Spinal cord (tissue), 10 donors: ENCODE measurements around the gene MND1. TPM values are rescaled to one million over a fixed set of nuclear protein-coding genes. Genes with fewer than 3 reads are reported as not detected.
A peak's percentile ranks its signal among the peaks of the same experiment; 100 is the strongest.
"Not testable (repeated sequence)": the region's sequence is repeated elsewhere in the genome, so short reads cannot be mapped to it uniquely, and the experiment has no call there.

Experiments
- DNase-seq, 6 donors: peaks; one replicate each; pipeline versions ENCODE4 v3.0.0 to v3.0.0-alpha.2; 2013 to 2015; ENCODE audit warnings: low spot score in 6 of 6, low read depth in 4 of 6
- H3K27ac ChIP-seq: one replicate; pipeline ENCODE4 v1.5.1; 2013; ENCODE audit warnings: low read depth, low read length, control low read depth
- H3K27me3 ChIP-seq: one replicate; pipeline ENCODE4 v1.6.1; 2013; ENCODE audit warnings: low read length; ENCODE audit not compliant: control insufficient read depth, insufficient read depth
- H3K36me3 ChIP-seq: one replicate; pipeline ENCODE4 v1.6.1; 2013; ENCODE audit warnings: low read length; ENCODE audit not compliant: control insufficient read depth, insufficient read depth
- H3K4me1 ChIP-seq: one replicate; pipeline ENCODE4 v1.6.1; 2013; ENCODE audit warnings: low read length; ENCODE audit not compliant: control insufficient read depth, insufficient read depth
- H3K4me3 ChIP-seq: one replicate; pipeline ENCODE4 v1.5.1; 2013; ENCODE audit warnings: low read depth, low read length, control low read depth
- H3K9me3 ChIP-seq: one replicate; pipeline ENCODE4 v1.6.1; 2013; ENCODE audit warnings: low read length; ENCODE audit not compliant: control insufficient read depth, insufficient read depth
- WGBS: methylation state at CpG from one replicate; pipeline ENCODE4 v1.1.5; 2013; ENCODE audit warnings: missing lambda C conversion rate; ENCODE audit not compliant: insufficient coverage; 5-methylcytosine and 5-hydroxymethylcytosine counted together
- polyA plus RNA-seq, 2 donors: library from polyadenylated mRNA; unstranded; fragments of 120-200 nt; gene quantifications; one replicate each; pipeline ENCODE4 v1.2.1, GENCODE V29; 2013; ENCODE audit not compliant: insufficient read length in 2 of 2
- total RNA-seq, 2 donors: library from RNA; depleted of rRNA in 1 of 2; stranded (reverse); fragments of 120-200 nt in 1 of 2; fragments of >200 nt in 1 of 2; gene quantifications; one replicate each; pipeline versions ENCODE4 v1.2.3 to v1.2.4, GENCODE V29; 2013 to 2014
- donor health status: healthy.

Gene MND1
- total and polyA plus RNA-seq, 4 donors = 6.6 to 13.1 (median 9.6) TPM

DNA sequence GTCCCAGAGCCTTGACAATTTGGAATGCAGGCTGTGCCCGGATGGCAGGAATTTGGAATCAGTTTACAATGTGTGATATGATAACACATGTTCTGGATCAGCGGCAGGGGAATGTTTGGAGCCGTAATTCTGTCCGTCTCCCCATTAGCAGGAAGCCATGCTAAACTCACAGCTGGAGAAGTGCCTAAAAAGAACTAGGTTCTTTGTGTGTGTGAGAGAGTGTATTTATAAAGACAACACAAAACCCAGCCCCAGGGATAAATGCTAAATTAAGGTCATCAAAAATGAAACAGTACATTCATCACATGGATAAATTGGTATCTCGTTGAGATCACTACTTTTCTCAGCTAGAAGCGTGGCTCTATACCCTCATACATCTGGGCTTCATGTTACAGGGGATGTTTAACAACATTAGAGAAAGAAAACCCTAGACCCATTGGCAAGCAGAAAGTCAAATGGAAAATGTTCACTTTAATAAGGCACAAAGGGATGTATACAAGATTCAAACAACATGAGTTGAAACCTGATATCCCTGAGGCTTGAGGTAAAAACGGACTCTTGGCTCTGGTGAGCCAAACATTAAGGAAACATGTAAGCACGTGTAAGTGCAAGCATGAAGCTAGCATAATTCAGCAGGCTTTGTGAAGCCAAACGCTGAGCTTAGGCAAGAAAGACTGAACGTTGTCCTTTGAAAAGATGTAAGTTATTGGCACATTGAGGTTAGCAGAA lies 103.7 kb downstream of the MND1 start:
- H3K27me3 ChIP-seq = peaks cover 3% of the 10 kb centered on the region
- peaks cover 7% of the 10 kb centered on the region for H3K4me1 ChIP-seq
- DNase-seq = peak in 2 of 6 donors; percentile 17 to 41
- no peak overlapping the region for H3K27ac ChIP-seq
- H3K4me3 ChIP-seq = no peak overlapping the region
- no peaks in the 10 kb centered on the region for H3K36me3 ChIP-seq
- no peaks in the 10 kb centered on the region for H3K9me3 ChIP-seq
- 24% methylated on average over 4 of the region's 10 CpGs for WGBS

DNA sequence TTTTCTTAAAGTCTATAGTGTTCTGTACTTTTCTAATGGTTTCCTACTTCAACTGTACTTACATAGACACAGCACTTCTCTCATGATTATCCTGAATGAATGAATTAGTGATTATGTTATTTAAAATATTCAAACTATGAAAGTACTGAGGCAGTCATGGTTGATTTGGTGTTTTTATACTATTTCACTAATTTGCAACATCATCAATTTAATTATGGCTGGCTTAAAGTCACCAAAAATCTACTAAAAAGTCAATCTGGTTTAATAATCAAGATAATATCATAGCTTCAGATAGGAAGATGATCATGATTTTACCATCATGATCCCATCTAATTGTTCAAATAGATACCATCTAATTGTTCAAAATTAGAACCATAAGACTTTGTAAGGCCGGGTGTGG lies 104.8 kb downstream of the MND1 start:
- Histone ChIP-seq H3K36me3 (no peaks in the 10 kb centered on the region), H3K9me3 (no peaks in the 10 kb centered on the region), H3K4me1 (peaks cover 7% of the 10 kb centered on the region), H3K4me3 (no peak overlapping the region), H3K27ac (no peak overlapping the region), H3K27me3 (peaks cover 3% of the 10 kb centered on the region)
- DNase-seq = no peak
- no CpG with 5 or more reads among the region's 1 CpG for WGBS

DNA sequence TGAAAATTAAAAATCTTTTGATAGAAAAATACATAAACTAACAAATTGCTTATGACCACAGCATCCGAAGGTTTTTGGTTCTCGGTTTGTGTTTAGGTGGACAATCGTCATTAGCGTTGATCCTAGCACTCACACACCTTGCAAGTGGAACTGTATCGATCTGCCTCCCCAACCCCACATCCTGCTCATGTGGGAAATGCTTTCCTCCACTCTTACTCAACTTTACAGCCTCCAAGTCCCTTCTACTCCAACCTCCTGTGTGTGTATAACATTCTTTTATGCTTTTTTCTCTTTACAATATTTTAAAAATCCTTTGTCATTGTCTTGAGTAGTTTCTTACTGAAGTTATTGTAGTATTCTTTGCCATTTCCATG lies 106.0 kb downstream of the MND1 start:
- no peak for DNase-seq
- no peak overlapping the region for H3K27ac ChIP-seq
- WGBS = 96% methylated on average over 4 of the region's 5 CpGs
- H3K4me1 ChIP-seq = peaks cover 7% of the 10 kb centered on the region
- no peaks in the 10 kb centered on the region for H3K9me3 ChIP-seq
- H3K4me3 ChIP-seq = no peak overlapping the region
- H3K27me3 ChIP-seq = peaks cover 3% of the 10 kb centered on the region
- no peaks in the 10 kb centered on the region for H3K36me3 ChIP-seq

DNA sequence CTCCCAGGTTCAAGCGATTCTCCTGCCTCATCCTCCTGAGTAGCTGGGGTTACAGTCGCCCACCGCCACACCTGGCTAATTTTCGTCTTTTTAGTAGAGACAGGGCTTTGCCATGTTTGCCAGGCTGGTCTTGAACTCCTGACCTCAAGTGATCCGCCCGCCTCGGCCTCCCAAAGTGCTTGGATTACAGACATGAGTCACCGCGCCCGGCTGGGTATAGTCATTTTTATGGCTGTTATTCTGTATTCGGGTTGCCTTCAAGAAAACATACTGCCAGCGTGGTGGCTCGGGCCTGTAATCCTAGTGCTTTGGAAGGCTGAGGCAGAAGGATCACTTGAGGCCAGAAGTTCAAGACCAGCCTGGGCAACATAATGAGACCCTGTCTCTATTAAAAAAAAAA lies 106.7 kb downstream of the MND1 start:
- not testable (repeated sequence) for H3K9me3 ChIP-seq

DNA sequence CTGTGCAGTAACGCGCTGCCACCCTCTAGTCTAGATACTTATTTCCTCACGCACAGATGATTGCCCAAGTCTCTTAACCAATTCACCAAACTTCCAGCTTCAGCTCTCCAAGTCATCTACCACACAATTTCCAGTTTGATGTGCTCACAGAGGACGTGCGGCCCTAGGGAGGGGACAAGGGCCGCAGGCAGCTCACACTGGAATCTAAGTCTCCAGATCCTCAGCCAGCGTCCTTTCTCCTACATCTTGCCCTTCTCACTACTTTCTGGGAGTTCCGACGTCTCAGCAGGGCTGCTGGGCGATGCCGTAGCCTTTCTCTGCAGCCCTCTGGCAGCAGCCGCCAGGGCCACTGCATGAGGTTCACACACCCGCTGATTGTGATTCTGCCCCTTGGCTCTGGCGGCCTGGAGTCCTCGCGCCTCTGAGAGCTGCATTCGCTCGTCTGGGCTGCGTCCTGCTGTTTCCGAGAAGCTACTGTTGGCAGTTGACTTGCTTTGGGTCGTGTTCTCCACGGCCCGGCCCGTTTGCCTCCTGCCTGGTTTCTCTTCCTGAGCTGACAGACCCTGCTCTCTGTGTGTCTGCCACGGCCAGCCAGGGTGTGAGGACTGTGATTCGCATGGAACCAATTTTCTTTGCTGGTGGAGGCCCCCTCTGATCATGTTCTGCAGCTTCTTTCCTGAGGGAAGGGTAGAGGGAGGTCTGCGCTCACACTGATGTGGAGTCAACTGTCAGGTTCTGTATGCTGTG lies 107.6 kb downstream of the MND1 start:
- Histone ChIP-seq H3K4me3 (no peak overlapping the region), H3K36me3 (no peaks in the 10 kb centered on the region), H3K9me3 (no peaks in the 10 kb centered on the region), H3K27ac (no peak overlapping the region), H3K4me1 (peaks cover 7% of the 10 kb centered on the region), H3K27me3 (peaks cover 3% of the 10 kb centered on the region)
- peak in 2 of 6 donors; percentile 19 to 45 for DNase-seq
- 43% methylated on average over 25 of the region's 27 CpGs for WGBS

More for the DNA sequence above, 106.7 kb downstream of the MND1 start:
- H3K4me1 ChIP-seq, DNase-seq, H3K4me3 ChIP-seq, H3K27me3 ChIP-seq, H3K36me3 ChIP-seq, H3K27ac ChIP-seq: not testable (repeated sequence)
- 95% methylated on average over 8 of the region's 13 CpGs for WGBS

DNA sequence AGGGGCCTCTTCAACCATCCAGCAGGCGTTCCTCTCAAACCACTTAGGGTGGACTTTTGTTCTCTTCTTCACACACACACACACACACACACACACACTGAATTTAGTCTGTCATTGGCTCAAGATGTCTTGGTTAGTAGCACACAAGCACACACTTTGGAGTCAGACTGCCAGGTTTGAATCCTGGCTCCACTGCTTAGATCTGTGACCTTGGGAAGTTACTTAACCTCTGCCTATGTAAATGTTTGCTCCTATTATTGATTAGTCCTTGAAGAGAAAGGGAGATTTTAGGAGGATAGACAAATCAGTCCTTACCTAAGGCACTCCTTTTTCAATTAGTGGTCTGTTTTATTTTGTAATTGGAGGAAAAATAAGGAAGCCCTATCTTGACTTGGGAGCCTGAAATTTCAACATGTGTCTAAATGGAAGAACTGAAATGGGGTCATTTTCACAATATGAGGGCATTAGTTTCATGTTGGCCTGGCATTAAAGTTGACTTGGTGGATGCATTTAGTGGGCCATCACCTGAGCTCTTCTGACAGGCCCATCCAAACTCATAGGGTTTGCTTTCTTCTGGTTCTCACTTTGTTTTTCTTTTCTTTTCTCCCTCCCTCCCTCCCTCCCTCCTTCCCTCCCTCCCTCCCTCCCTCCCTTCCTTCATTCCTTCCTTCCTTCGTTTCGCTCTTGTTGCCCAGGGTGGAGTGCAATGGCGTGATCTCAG lies 108.3 kb downstream of the MND1 start:
- no peak overlapping the region for H3K27ac ChIP-seq
- DNase-seq = peak in 1 of 6 donors; percentile 7
- no peaks in the 10 kb centered on the region for H3K9me3 ChIP-seq
- no peak overlapping the region for H3K4me3 ChIP-seq
- 89% methylated on average over 1 of the region's 4 CpGs for WGBS
- peaks cover 3% of the 10 kb centered on the region for H3K27me3 ChIP-seq
- H3K4me1 ChIP-seq = peaks cover 7% of the 10 kb centered on the region
- H3K36me3 ChIP-seq = no peaks in the 10 kb centered on the region

DNA sequence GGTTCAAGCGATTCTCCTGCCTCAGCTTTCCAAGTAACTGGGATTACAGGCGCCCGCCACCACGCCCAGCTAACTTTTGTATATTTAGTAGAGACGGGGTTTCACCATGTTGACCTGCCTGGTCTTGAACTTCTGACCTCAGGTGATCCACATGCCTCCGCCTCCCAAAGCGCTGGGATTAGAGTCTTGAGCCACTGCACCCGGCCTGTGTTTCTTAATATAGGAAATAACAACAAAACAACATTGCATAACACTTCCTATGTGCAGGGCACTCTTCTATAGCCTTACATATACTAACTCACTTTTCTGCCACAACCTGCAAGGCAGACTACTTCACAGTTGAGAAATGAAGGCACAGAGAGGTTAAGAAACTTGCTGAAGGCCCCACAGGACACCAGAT lies 108.9 kb downstream of the MND1 start:
- no peaks in the 10 kb centered on the region for H3K9me3 ChIP-seq
- no peak overlapping the region for H3K4me3 ChIP-seq
- no peak for DNase-seq
- H3K27me3 ChIP-seq = peaks cover 3% of the 10 kb centered on the region
- 87% methylated on average over 3 of the region's 8 CpGs for WGBS
- peaks cover 7% of the 10 kb centered on the region for H3K4me1 ChIP-seq
- no peak overlapping the region for H3K27ac ChIP-seq
- no peaks in the 10 kb centered on the region for H3K36me3 ChIP-seq

DNA sequence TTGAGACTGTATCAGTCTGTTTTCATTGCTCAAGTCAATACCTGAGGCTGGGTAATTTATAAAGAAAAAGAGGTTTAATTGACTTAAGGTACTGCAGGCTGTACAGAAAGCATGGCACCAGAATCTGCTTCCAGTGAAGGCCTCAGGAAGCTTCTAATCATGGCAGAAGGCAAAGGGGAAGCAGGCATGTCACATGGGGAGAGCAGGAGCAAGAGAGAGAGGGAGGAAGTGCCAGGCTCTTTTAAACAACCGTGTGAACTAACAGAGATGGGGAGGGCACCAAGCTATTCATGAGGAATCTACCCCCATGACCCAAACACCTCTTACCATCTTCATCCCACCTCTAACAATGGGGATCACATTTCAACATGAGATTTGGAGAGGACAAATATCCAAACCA lies 114.5 kb downstream of the MND1 start:
- Histone ChIP-seq H3K27ac (no peak overlapping the region), H3K9me3 (no peaks in the 10 kb centered on the region), H3K4me3 (no peak overlapping the region), H3K4me1 (no peaks in the 10 kb centered on the region), H3K36me3 (no peaks in the 10 kb centered on the region), H3K27me3 (no peaks in the 10 kb centered on the region)
- DNase-seq = no peak
- WGBS = no CpG with 5 or more reads among the region's 1 CpG

DNA sequence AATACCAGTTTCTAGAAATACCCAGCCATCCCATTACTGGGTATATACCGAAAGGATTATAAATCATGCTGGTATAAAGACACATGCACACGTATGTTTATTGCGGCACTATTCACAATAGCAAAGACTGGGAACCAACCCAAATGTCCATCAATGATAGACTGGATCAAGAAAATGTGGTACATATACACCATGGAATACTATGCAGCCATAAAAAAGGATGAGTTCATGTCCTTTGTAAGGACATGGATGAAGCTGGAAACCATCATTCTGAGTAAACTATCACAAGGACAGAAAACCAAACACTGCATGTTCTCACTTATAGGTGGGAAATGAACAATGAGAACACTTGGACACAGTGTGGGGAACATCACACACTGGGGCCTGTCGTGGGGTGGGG lies 117.1 kb downstream of the MND1 start:
- not testable (repeated sequence) for H3K4me3 ChIP-seq
- WGBS = no CpG with 5 or more reads among the region's 4 CpGs

More for the DNA sequence above, 117.1 kb downstream of the MND1 start:
- H3K27ac ChIP-seq, H3K4me1 ChIP-seq, DNase-seq, H3K36me3 ChIP-seq, H3K9me3 ChIP-seq, H3K27me3 ChIP-seq: not testable (repeated sequence)
